ENCODE results near the gene ATP10A. TPM values are rescaled to one million over a fixed set of nuclear protein-coding genes. Genes with fewer than 3 reads are reported as not detected.

Gene ATP10A
- total RNA-seq, 1 experiment from 2014 or later: 3.9 TPM

- no CpG with 5 or more reads among the region's 11 CpGs for WGBS (ENCODE audit: extremely low coverage, insufficient read length, low lambda C conversion rate)
- H2AFZ ChIP-seq (ENCODE audit: low read length): no peak overlapping the region
- Mint-ChIP-seq H3K27me3 (ENCODE audit: low read depth) (peaks cover 40% of the 10 kb centered on the region), H3K4me1 (peaks cover 44 to 47% of the 10 kb centered on the region in 2 experiments), H3K36me3 (ENCODE audit: insufficient read depth in 1 of 3, low read depth in 3 of 3) (no peaks in the 10 kb centered on the region), H3K9me3 (no peaks in the 10 kb centered on the region; a peak in 2 of 5 replicates), H3K27ac (no peak overlapping the region; a peak in 1 of 7 replicates), H3K4me3 (no peak overlapping the region)
- H3K56ac ChIP-seq (ENCODE audit: insufficient read length, low read depth, low read length): no peak overlapping the region
- no peak overlapping the region for H2BK120ac ChIP-seq (ENCODE audit: low read depth, low read length, poor library complexity, severe bottlenecking)
- no peaks in the 10 kb centered on the region for H3K9me3 ChIP-seq (ENCODE audit: control insufficient read depth, low read depth, low read length)
- H3K27ac ChIP-seq (ENCODE audit: insufficient read length, low read depth, low read length): no peak overlapping the region
- no peak overlapping the region for H3K23ac ChIP-seq (ENCODE audit: insufficient read length, low read depth, low read length)
- no peak overlapping the region for H3K14ac ChIP-seq (ENCODE audit: insufficient read depth, low read length)
- no peak overlapping the region for H4K8ac ChIP-seq (replicated peaks; ENCODE audit: insufficient read length, low read depth, low read length)
- H3K4me1 ChIP-seq (ENCODE audit: insufficient read depth, low read length): peaks cover 21% of the 10 kb centered on the region
- no peak overlapping the region for H3T11ph ChIP-seq (ENCODE audit: low read length)
- H2BK5ac ChIP-seq (ENCODE audit: insufficient read length, low read length): no peak overlapping the region
- no peak overlapping the region for H3K4me2 ChIP-seq (ENCODE audit: insufficient read depth, insufficient read length, low read length)
- no peaks in the 10 kb centered on the region for H4K20me1 ChIP-seq (ENCODE audit: control insufficient read depth, insufficient read depth, insufficient read length)
- H4K5ac ChIP-seq (ENCODE audit: insufficient read length, low read depth, low read length): no peak overlapping the region
- H2BK15ac ChIP-seq (ENCODE audit: low read depth, low read length): no peak overlapping the region
- DNase-seq: no peak
- H3K79me2 ChIP-seq (ENCODE audit: insufficient read depth, low read length): no peaks in the 10 kb centered on the region
- no peaks in the 10 kb centered on the region for H3K79me1 ChIP-seq (ENCODE audit: insufficient read depth, low read depth, low read length, poor library complexity, severe bottlenecking)
- no peak overlapping the region for H3K4ac ChIP-seq (ENCODE audit: low read depth, low read length)
- no peak overlapping the region for H4K91ac ChIP-seq (ENCODE audit: insufficient read length, low read depth, low read length)
- no peak overlapping the region for H2AK5ac ChIP-seq (ENCODE audit: insufficient read length, low read length)
- H3K18ac ChIP-seq (ENCODE audit: insufficient read length, low read depth, low read length): no peak overlapping the region
- no peaks in the 10 kb centered on the region for H3K27me3 ChIP-seq (ENCODE audit: insufficient read depth, low read length)
- no peaks in the 10 kb centered on the region for H3K23me2 ChIP-seq (ENCODE audit: insufficient read length, low read depth, low read length, poor library complexity, severe bottlenecking)
- no peak overlapping the region for H2BK20ac ChIP-seq (ENCODE audit: low read depth, low read length, poor library complexity, severe bottlenecking)
- no peak for TF ChIP-seq CTCF (conservative IDR thresholded peaks at IDR 0.05)
- H3K9ac ChIP-seq (ENCODE audit: extremely low read depth, insufficient read length, low read length): no peak overlapping the region
- no peak overlapping the region for H2BK12ac ChIP-seq (ENCODE audit: insufficient read length, low read depth, low read length)
Observed at GRCh38 chr15:25668236-25668795, 194.8 kb downstream of the ATP10A start.
